Muscle of leg (tissue), 11 donors: ENCODE results near the gene ZFAND6. TPM values are rescaled to one million over a fixed set of nuclear protein-coding genes. Genes with fewer than 3 reads are reported as not detected.
A peak's percentile ranks its signal among the peaks of the same experiment; 100 is the strongest.
"Not testable (repeated sequence)": the region's sequence is repeated elsewhere in the genome, so short reads cannot be mapped to it uniquely, and the experiment has no call there.

Source experiments
- DNase-seq: peaks from one replicate; pipeline ENCODE4 v3.0.0; 2013
- H3K27ac ChIP-seq: one replicate; pipeline ENCODE4 v1.5.1; 2013; ENCODE audit warnings: mild to moderate bottlenecking, low read length, control low read depth
- H3K27me3 ChIP-seq: one replicate; pipeline ENCODE4 v1.6.1; 2013; ENCODE audit warnings: low read length; ENCODE audit not compliant: control insufficient read depth, insufficient read depth
- H3K36me3 ChIP-seq: one replicate; pipeline ENCODE4 v1.6.1; 2013; ENCODE audit warnings: low read length; ENCODE audit not compliant: control insufficient read depth, insufficient read depth
- H3K4me1 ChIP-seq: one replicate; pipeline ENCODE4 v1.6.1; 2013; ENCODE audit warnings: low read length; ENCODE audit not compliant: control insufficient read depth, insufficient read depth
- H3K4me3 ChIP-seq: one replicate; pipeline ENCODE4 v1.5.1; 2013; ENCODE audit warnings: low read length, control low read depth
- H3K9me3 ChIP-seq: replicated peaks from 2 replicates; pipeline ENCODE4 v1.6.1; 2013; ENCODE audit warnings: low read depth, low read length; ENCODE audit not compliant: control insufficient read depth
- WGBS: methylation state at CpG from one replicate; pipeline ENCODE4 v1.1.5; 2013; ENCODE audit warnings: missing lambda C conversion rate; ENCODE audit not compliant: insufficient coverage; 5-methylcytosine and 5-hydroxymethylcytosine counted together
- polyA plus RNA-seq, 8 donors: library from polyadenylated mRNA; unstranded; fragments of 120-200 nt; gene quantifications; one replicate each; pipeline versions ENCODE4 v1.2.1 to v1.2.3, GENCODE V29; 2013; ENCODE audit warnings: inconsistent platforms in 1 of 8, low replicate concordance in 1 of 8; ENCODE audit not compliant: insufficient read length in 8 of 8, insufficient read depth in 1 of 8
- total RNA-seq: library from RNA; stranded (reverse); fragments of 120-200 nt; gene quantifications from one replicate; pipeline ENCODE4 v1.2.4, GENCODE V29; 2013

The ZFAND6 gene
- total and polyA plus RNA-seq, 9 donors: 95.6 to 115 (median 105) TPM

DNA sequence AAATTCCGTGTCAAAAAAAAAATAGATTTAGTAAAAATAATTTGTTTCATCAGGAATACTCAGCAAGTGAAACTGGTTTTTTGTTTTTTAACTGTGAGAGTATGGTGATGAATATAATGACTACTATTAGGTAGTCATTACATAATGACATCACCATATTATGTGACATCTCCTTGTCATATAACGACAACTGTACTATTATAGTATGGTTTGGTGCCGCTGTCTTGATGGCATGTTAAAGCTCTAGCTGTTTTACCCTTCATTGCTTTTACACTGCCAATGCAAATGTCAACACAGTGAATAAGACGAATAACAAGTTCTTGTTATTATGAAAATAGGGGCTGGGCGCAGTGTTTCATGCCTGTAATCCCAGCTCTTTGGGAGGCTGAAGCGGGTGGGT lies 47.7 kb downstream of the ZFAND6 start:
- no peak overlapping the region for H3K27ac ChIP-seq
- DNase-seq: no peak
- no peak overlapping the region for H3K4me3 ChIP-seq
- H3K9me3 ChIP-seq: no peaks in the 10 kb centered on the region
- no peaks in the 10 kb centered on the region for H3K27me3 ChIP-seq
- H3K36me3 ChIP-seq: no peaks in the 10 kb centered on the region
- WGBS: 100% methylated on average over 2 of the region's 6 CpGs
- H3K4me1 ChIP-seq: no peaks in the 10 kb centered on the region

GRCh38 chr15:80107774-80108173 lies 48.3 kb downstream of the ZFAND6 start:
- H3K27ac ChIP-seq: no peak overlapping the region
- no peak overlapping the region for H3K4me3 ChIP-seq
- 40% methylated on average over 1 of the region's 3 CpGs for WGBS
- H3K4me1 ChIP-seq: no peaks in the 10 kb centered on the region
- H3K27me3 ChIP-seq: no peaks in the 10 kb centered on the region
- H3K36me3 ChIP-seq: no peaks in the 10 kb centered on the region
- H3K9me3 ChIP-seq: no peaks in the 10 kb centered on the region
- peak; percentile 21 for DNase-seq

GRCh38 chr15:80109388-80109787 lies 49.9 kb downstream of the ZFAND6 start:
- no peak overlapping the region for H3K4me3 ChIP-seq
- H3K27me3 ChIP-seq: no peaks in the 10 kb centered on the region
- no peaks in the 10 kb centered on the region for H3K36me3 ChIP-seq
- H3K9me3 ChIP-seq: no peaks in the 10 kb centered on the region
- 80% methylated on average over 2 of the region's 3 CpGs for WGBS
- no peak for DNase-seq
- H3K4me1 ChIP-seq: no peaks in the 10 kb centered on the region
- H3K27ac ChIP-seq: no peak overlapping the region

- H3K4me3 ChIP-seq: no peak overlapping the region
- H3K27ac ChIP-seq: no peak overlapping the region
- no peaks in the 10 kb centered on the region for H3K27me3 ChIP-seq
- no peaks in the 10 kb centered on the region for H3K4me1 ChIP-seq
- no peak for DNase-seq
- H3K9me3 ChIP-seq: no peaks in the 10 kb centered on the region
- no peaks in the 10 kb centered on the region for H3K36me3 ChIP-seq
These were observed 51.4 kb downstream of the ZFAND6 start for GRCh38 chr15:80110920-80111319.

- DNase-seq: no peak
- no CpG with 5 or more reads among the region's 4 CpGs for WGBS
- no peaks in the 10 kb centered on the region for H3K9me3 ChIP-seq
- no peaks in the 10 kb centered on the region for H3K27me3 ChIP-seq
- H3K4me3 ChIP-seq: no peak overlapping the region
- H3K36me3 ChIP-seq: no peaks in the 10 kb centered on the region
- H3K27ac ChIP-seq: no peak overlapping the region
- no peaks in the 10 kb centered on the region for H3K4me1 ChIP-seq
These were observed 54.6 kb downstream of the ZFAND6 start for GRCh38 chr15:80114114-80114513.

DNA sequence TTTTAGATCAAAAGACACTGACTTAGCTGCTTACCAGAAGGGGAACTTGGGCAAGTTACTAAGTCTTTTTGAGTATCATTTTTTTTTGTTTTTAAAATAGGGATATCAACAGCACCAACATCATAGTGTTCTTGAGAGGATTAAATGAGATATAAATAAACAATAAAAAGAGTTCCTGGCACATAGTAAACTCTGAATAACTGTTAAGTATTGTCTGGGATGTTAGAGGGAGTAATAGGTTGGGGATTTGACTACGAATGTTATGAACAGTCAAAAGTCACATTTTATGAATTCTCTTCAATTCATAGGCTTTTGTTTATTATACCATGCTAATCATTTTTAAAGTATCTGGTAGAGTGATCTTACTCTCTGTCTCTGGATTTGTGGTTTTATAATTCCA lies 55.5 kb downstream of the ZFAND6 start:
- Histone ChIP-seq H3K36me3 (no peaks in the 10 kb centered on the region), H3K4me1 (no peaks in the 10 kb centered on the region), H3K4me3 (no peak overlapping the region), H3K27me3 (no peaks in the 10 kb centered on the region), H3K9me3 (no peaks in the 10 kb centered on the region), H3K27ac (no peak overlapping the region)
- DNase-seq: no peak
- WGBS: no CpG with 5 or more reads among the region's 1 CpG

DNA sequence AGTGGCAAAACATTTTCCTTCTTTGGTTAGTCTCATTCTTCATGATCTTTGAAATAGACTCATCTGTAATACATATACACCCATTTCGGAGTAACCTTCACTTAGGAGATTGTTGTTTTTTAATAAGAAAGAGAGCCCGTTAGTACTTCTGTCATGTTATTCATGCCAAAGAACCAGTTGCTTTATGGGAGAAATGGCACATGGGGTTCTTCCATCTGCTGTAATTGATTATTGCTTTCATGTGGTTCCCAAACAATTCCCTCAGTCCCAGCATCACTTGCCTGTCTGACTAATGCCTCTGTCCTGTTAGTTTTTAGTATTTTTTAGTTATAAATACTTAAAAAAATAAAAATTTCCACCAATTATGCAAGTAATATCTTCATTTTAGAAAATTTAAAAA lies 59.5 kb downstream of the ZFAND6 start:
- no peak for DNase-seq
- H3K36me3 ChIP-seq: peaks cover 8% of the 10 kb centered on the region
- H3K4me1 ChIP-seq: no peaks in the 10 kb centered on the region
- no peak overlapping the region for H3K4me3 ChIP-seq
- no CpG with 5 or more reads among the region's 2 CpGs for WGBS
- H3K27me3 ChIP-seq: no peaks in the 10 kb centered on the region
- no peaks in the 10 kb centered on the region for H3K9me3 ChIP-seq
- no peak overlapping the region for H3K27ac ChIP-seq

GRCh38 chr15:80120636-80121035 lies 61.2 kb downstream of the ZFAND6 start:
- H3K4me1 ChIP-seq: no peaks in the 10 kb centered on the region
- H3K4me3 ChIP-seq: no peak overlapping the region
- H3K36me3 ChIP-seq: peaks cover 10% of the 10 kb centered on the region
- DNase-seq: no peak
- H3K27me3 ChIP-seq: no peaks in the 10 kb centered on the region
- WGBS: no CpG with 5 or more reads among the region's 1 CpG
- H3K27ac ChIP-seq: no peak overlapping the region
- no peaks in the 10 kb centered on the region for H3K9me3 ChIP-seq

GRCh38 chr15:80121546-80121945 lies 62.1 kb downstream of the ZFAND6 start:
- WGBS: no CpG with 5 or more reads among the region's 4 CpGs
- Histone ChIP-seq H3K4me1 (no peaks in the 10 kb centered on the region), H3K27me3 (no peaks in the 10 kb centered on the region), H3K36me3 (peaks cover 13% of the 10 kb centered on the region), H3K9me3 (no peaks in the 10 kb centered on the region), H3K27ac (no peak overlapping the region), H3K4me3 (no peak overlapping the region)
- DNase-seq: peak; percentile 4

- H3K4me3 ChIP-seq: no peak overlapping the region
- DNase-seq: peak; percentile 5
- no peak overlapping the region for H3K27ac ChIP-seq
- H3K36me3 ChIP-seq: peaks cover 15% of the 10 kb centered on the region
- H3K4me1 ChIP-seq: no peaks in the 10 kb centered on the region
- no peaks in the 10 kb centered on the region for H3K27me3 ChIP-seq
- no peaks in the 10 kb centered on the region for H3K9me3 ChIP-seq
- WGBS: 100% methylated on average over 1 of the region's 6 CpGs
These were observed 63.6 kb downstream of the ZFAND6 start for GRCh38 chr15:80123034-80123433.

DNA sequence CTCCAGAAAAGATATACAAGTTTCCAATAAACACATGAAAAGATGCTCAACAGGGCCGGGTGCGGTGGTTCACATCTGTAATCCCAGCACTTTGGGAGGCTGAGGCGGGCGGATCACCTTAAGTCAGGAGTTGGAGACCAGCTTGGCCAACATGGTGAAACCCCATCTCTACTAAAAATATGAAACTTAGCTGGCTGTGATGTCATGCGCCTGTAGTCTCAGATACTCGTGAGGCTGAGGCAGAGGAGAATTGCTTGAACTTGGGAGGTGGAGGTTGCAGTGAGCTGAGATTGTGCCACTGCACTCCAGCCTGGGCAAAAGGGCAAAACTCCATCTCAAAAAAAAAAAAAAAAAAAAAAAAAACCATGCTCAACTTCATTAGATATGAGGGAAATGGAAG lies 67.8 kb downstream of the ZFAND6 start:
- not testable (repeated sequence) for DNase-seq, H3K9me3 ChIP-seq, H3K27me3 ChIP-seq, H3K4me3 ChIP-seq, H3K4me1 ChIP-seq, H3K27ac ChIP-seq
- peaks cover 21% of the 10 kb centered on the region for H3K36me3 ChIP-seq
- WGBS: 100% methylated on average over 2 of the region's 6 CpGs
